HEK293 (cell line): ENCODE results near the gene UTP11.

Experiments
- CTCF ChIP-seq: fragments of 450-650 bp; formaldehyde crosslinking; IDR thresholded peaks from 2 replicates; pipeline ENCODE4 v1.5.1; 2016; ENCODE audit warnings: missing biosample characterization, missing genetic modification characterization
- EGR2 ChIP-seq: fragments of 450-650 bp; formaldehyde crosslinking; IDR thresholded peaks from 2 replicates; pipeline ENCODE4 v1.5.1; 2016; ENCODE audit warnings: low read depth, missing biosample characterization, missing genetic modification characterization
- GLIS1 ChIP-seq: fragments of 450-650 bp; formaldehyde crosslinking; IDR thresholded peaks from 2 replicates; pipeline ENCODE4 v1.5.1; 2016; ENCODE audit warnings: missing biosample characterization, missing genetic modification characterization
- GLIS2 ChIP-seq: fragments of 450-650 bp; formaldehyde crosslinking; IDR thresholded peaks from 2 replicates; pipeline ENCODE4 v1.5.1; 2016; ENCODE audit warnings: missing biosample characterization, missing genetic modification characterization
- HOXD13 ChIP-seq: sonication (generic); formaldehyde crosslinking; IDR thresholded peaks from 2 replicates; pipeline ENCODE4 v1.8.0; 2022; ENCODE audit warnings: missing genetic modification reagents, borderline replicate concordance
- KLF17 ChIP-seq: fragments of 450-650 bp; formaldehyde crosslinking; IDR thresholded peaks from 2 replicates; pipeline ENCODE4 v1.5.1; 2016; ENCODE audit warnings: missing biosample characterization, missing genetic modification characterization
- PATZ1 ChIP-seq: fragments of 450-650 bp; formaldehyde crosslinking; IDR thresholded peaks from 2 replicates; pipeline ENCODE4 v1.5.1; 2016; ENCODE audit warnings: missing biosample characterization, missing genetic modification characterization
- PRDM10 ChIP-seq: fragments of 450-650 bp; formaldehyde crosslinking; IDR thresholded peaks from 2 replicates; pipeline ENCODE4 v1.5.1; 2016; ENCODE audit warnings: missing biosample characterization, missing genetic modification characterization
- PRDM2 ChIP-seq: fragments of 450-650 bp; formaldehyde crosslinking; IDR thresholded peaks from 2 replicates; pipeline ENCODE4 v1.5.1; 2016; ENCODE audit warnings: missing biosample characterization, missing genetic modification characterization, borderline replicate concordance
- SP7 ChIP-seq: fragments of 450-650 bp; formaldehyde crosslinking; IDR thresholded peaks from 2 replicates; pipeline ENCODE4 v1.5.1; 2016; ENCODE audit warnings: missing biosample characterization, missing genetic modification characterization
- WT1 ChIP-seq: fragments of 450-650 bp; formaldehyde crosslinking; IDR thresholded peaks from 2 replicates; pipeline ENCODE4 v1.5.1; 2016; ENCODE audit warnings: missing biosample characterization, missing genetic modification characterization
- ZBTB8A ChIP-seq: fragments of 450-650 bp; formaldehyde crosslinking; IDR thresholded peaks from 2 replicates; pipeline ENCODE4 v1.5.1; 2016; ENCODE audit warnings: missing biosample characterization, missing genetic modification characterization
- ZNF18 ChIP-seq: fragments of 450-650 bp; formaldehyde crosslinking; IDR thresholded peaks from 2 replicates; pipeline ENCODE4 v1.5.1; 2016; ENCODE audit warnings: missing biosample characterization, missing genetic modification characterization
- ZNF211 ChIP-seq: fragments of 450-650 bp; formaldehyde crosslinking; IDR thresholded peaks from 2 replicates; pipeline ENCODE4 v1.5.1; 2016; ENCODE audit warnings: low read depth, missing biosample characterization, missing genetic modification characterization
- ZNF223 ChIP-seq: fragments of 450-650 bp; formaldehyde crosslinking; IDR thresholded peaks from 2 replicates; pipeline ENCODE4 v1.5.1; 2016; ENCODE audit warnings: missing biosample characterization, missing genetic modification characterization
- ZNF341 ChIP-seq: fragments of 450-650 bp; formaldehyde crosslinking; IDR thresholded peaks from 2 replicates; pipeline ENCODE4; 2016; ENCODE audit warnings: low read depth, missing biosample characterization, missing genetic modification characterization
- ZNF416 ChIP-seq: fragments of 450-650 bp; formaldehyde crosslinking; IDR thresholded peaks from 2 replicates; pipeline ENCODE4 v1.5.1; 2016; ENCODE audit warnings: missing biosample characterization, missing genetic modification characterization
- ZNF560 ChIP-seq: fragments of 450-650 bp; formaldehyde crosslinking; IDR thresholded peaks from 2 replicates; pipeline ENCODE4 v1.5.1; 2017; ENCODE audit warnings: missing biosample characterization, missing genetic modification characterization, borderline replicate concordance
- ZNF610 ChIP-seq: fragments of 450-650 bp; formaldehyde crosslinking; IDR thresholded peaks from 2 replicates; pipeline ENCODE4 v1.5.1; 2016; ENCODE audit warnings: missing biosample characterization, missing genetic modification characterization, borderline replicate concordance
- ZNF623 ChIP-seq: fragments of 450-650 bp; formaldehyde crosslinking; IDR thresholded peaks from 2 replicates; pipeline ENCODE4 v1.5.1; 2016; ENCODE audit warnings: missing biosample characterization, missing genetic modification characterization
- ZSCAN18 ChIP-seq: fragments of 450-650 bp; formaldehyde crosslinking; IDR thresholded peaks from 2 replicates; pipeline ENCODE4 v1.5.1; 2016; ENCODE audit warnings: missing biosample characterization, missing genetic modification characterization

UTP11 gene

GRCh38 chr1:37999430-38000232 is 12.9 kb upstream of the UTP11 start (continued):
- no peak for TF ChIP-seq ZNF416
- TF ChIP-seq ZNF610 (tag by site-specific recombination): no peak
- no peak for TF ChIP-seq CTCF (tag by site-specific recombination)
- peak; percentile 46 for TF ChIP-seq PATZ1 (tag by site-specific recombination)
- no peak for TF ChIP-seq HOXD13 (CRISPR knock-in tag)
- TF ChIP-seq EGR2: peak; percentile 69
- TF ChIP-seq ZNF211 (tag by site-specific recombination): no peak
- no peak for TF ChIP-seq ZSCAN18 (tag by site-specific recombination)
- TF ChIP-seq ZBTB8A (tag by site-specific recombination): no peak
- no peak for TF ChIP-seq WT1 (tag by site-specific recombination)
- TF ChIP-seq GLIS2: peak; percentile 9; the same call in 1 of the 2 replicates
- TF ChIP-seq ZNF623 (tag by site-specific recombination): no peak
- no peak for TF ChIP-seq ZNF341 (tag by site-specific recombination)
- no peak for TF ChIP-seq SP7
- TF ChIP-seq GLIS1 (tag by site-specific recombination): no peak
- TF ChIP-seq ZNF223 (tag by site-specific recombination): no peak
- TF ChIP-seq ZNF18 (tag by site-specific recombination): no peak
- TF ChIP-seq ZNF560 (tag by site-specific recombination): no peak
- TF ChIP-seq KLF17 (tag by site-specific recombination): no peak
- TF ChIP-seq PRDM10 (tag by site-specific recombination): no peak
- no peak for TF ChIP-seq PRDM2
